ENCODE data around the gene ANKRD28. TPM values are rescaled to one million over a fixed set of nuclear protein-coding genes. Genes with fewer than 3 reads are reported as not detected.

Gene ANKRD28
- total and polyA plus RNA-seq, 2 of the 4 experiments (the other 2 are of a cell fraction): 52.6 to 211 TPM

DNA sequence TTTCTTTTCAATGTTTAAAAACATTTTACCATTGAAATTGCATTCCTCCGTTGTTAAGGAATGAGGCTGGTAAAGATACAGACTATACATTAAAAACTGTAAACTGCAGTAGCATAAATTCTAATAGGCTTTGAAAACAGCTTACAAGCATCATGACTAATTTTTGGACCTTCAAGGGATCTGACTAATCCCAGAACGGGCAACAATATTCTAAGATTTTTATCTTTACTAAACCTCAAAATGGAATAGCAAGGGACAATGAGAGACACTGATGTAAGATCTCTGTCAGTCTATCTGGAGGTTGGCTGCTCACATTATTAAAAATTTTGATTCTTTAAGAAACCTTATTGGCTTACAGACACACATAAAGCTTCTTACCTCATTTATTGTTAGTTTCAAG lies 121.5 kb downstream of the ANKRD28 start:
- H2BK5ac ChIP-seq (ENCODE audit: low read depth, low read length, poor library complexity, severe bottlenecking): no peak overlapping the region
- H3K14ac ChIP-seq (replicated peaks; ENCODE audit: low read depth, low read length): no peak overlapping the region
- H2BK20ac ChIP-seq (ENCODE audit: low read depth, low read length): no peak overlapping the region
- no peak overlapping the region for H2AK5ac ChIP-seq (ENCODE audit: low read depth, low read length)
- H4K5ac ChIP-seq (ENCODE audit: low read depth, low read length): no peak overlapping the region
- H3K4ac ChIP-seq (ENCODE audit: low read depth, low read length): no peak overlapping the region
- H3K4me1 ChIP-seq (ENCODE audit: control insufficient read depth, insufficient read depth, low read length): no peaks in the 10 kb centered on the region
- no peaks in the 10 kb centered on the region for H4K20me1 ChIP-seq (ENCODE audit: insufficient read depth, low read length)
- no peak overlapping the region for H4K91ac ChIP-seq (ENCODE audit: insufficient read depth, low read depth, low read length)
- no peak overlapping the region for H2BK15ac ChIP-seq (ENCODE audit: low read depth, low read length)
- peaks cover 50% of the 10 kb centered on the region for H3K36me3 ChIP-seq (ENCODE audit: control insufficient read depth, insufficient read depth, low read length)
- intact Hi-C loops (cut with micrococcal nuclease): no loop called here
- no peak overlapping the region for H3K23ac ChIP-seq (ENCODE audit: low read depth, low read length)
- H3K27ac ChIP-seq (ENCODE audit: insufficient read depth, low read length): no peak overlapping the region
- TF ChIP-seq NFE2L2 (IDR thresholded peaks at IDR 0.05; ENCODE audit: low read depth, low read length) (no peak), FOS (IDR thresholded peaks at IDR 0.05; ENCODE audit: low read depth, low read length) (no peak), CHD1 (IDR thresholded peaks at IDR 0.05; ENCODE audit: low read depth, low read length) (no peak), RCOR1 (IDR thresholded peaks at IDR 0.05; ENCODE audit: insufficient replicate concordance, low read length) (no peak), BHLHE40 (IDR thresholded peaks at IDR 0.05; ENCODE audit: low read depth, low read length) (no peak), RFX5 (IDR thresholded peaks at IDR 0.05; ENCODE audit: low read depth, low read length) (no peak), MAFK (IDR thresholded peaks at IDR 0.05; ENCODE audit: low read depth, low read length) (no peak), CEBPB (IDR thresholded peaks at IDR 0.05; ENCODE audit: low read depth, low read length) (no peak), MXI1 (IDR thresholded peaks at IDR 0.05; ENCODE audit: borderline replicate concordance, low read depth, low read length) (no peak), MAZ (IDR thresholded peaks at IDR 0.05; ENCODE audit: borderline replicate concordance, low read depth, low read length) (no peak), POLR2A (IDR thresholded peaks at IDR 0.05; ENCODE audit: low read depth, low read length) (no peak), SMC3 (IDR thresholded peaks at IDR 0.05; ENCODE audit: low read depth, low read length) (no peak)
- TF ChIP-seq, protein P1, sequence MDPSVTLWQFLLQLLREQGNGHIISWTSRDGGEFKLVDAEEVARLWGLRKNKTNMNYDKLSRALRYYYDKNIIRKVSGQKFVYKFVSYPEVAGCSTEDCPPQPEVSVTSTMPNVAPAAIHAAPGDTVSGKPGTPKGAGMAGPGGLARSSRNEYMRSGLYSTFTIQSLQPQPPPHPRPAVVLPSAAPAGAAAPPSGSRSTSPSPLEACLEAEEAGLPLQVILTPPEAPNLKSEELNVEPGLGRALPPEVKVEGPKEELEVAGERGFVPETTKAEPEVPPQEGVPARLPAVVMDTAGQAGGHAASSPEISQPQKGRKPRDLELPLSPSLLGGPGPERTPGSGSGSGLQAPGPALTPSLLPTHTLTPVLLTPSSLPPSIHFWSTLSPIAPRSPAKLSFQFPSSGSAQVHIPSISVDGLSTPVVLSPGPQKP (IDR thresholded peaks at IDR 0.05; ENCODE audit: borderline replicate concordance, low read depth, low read length): no peak
- TF ChIP-seq, protein P2, sequence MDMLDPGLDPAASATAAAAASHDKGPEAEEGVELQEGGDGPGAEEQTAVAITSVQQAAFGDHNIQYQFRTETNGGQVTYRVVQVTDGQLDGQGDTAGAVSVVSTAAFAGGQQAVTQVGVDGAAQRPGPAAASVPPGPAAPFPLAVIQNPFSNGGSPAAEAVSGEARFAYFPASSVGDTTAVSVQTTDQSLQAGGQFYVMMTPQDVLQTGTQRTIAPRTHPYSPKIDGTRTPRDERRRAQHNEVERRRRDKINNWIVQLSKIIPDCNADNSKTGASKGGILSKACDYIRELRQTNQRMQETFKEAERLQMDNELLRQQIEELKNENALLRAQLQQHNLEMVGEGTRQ (IDR thresholded peaks at IDR 0.05; ENCODE audit: low read depth, low read length): no peak
- TF ChIP-seq, protein P3, sequence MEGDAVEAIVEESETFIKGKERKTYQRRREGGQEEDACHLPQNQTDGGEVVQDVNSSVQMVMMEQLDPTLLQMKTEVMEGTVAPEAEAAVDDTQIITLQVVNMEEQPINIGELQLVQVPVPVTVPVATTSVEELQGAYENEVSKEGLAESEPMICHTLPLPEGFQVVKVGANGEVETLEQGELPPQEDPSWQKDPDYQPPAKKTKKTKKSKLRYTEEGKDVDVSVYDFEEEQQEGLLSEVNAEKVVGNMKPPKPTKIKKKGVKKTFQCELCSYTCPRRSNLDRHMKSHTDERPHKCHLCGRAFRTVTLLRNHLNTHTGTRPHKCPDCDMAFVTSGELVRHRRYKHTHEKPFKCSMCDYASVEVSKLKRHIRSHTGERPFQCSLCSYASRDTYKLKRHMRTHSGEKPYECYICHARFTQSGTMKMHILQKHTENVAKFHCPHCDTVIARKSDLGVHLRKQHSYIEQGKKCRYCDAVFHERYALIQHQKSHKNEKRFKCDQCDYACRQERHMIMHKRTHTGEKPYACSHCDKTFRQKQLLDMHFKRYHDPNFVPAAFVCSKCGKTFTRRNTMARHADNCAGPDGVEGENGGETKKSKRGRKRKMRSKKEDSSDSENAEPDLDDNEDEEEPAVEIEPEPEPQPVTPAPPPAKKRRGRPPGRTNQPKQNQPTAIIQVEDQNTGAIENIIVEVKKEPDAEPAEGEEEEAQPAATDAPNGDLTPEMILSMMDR (conservative IDR thresholded peaks at IDR 0.05; ENCODE audit: low read depth, low read length): no peak
- ATAC-seq (ENCODE audit: low read depth) (no peak), DNase-seq (peak; percentile 28)
- no peaks in the 10 kb centered on the region for H3K27me3 ChIP-seq (ENCODE audit: control insufficient read depth, insufficient read depth, low read length)
- H2AK9ac ChIP-seq (replicated peaks; ENCODE audit: low read depth, low read length, poor library complexity): no peak overlapping the region
- no peaks in the 10 kb centered on the region for H3K9me3 ChIP-seq (ENCODE audit: control insufficient read depth, insufficient read depth, low read length)
- no peak overlapping the region for H2AFZ ChIP-seq (replicated peaks; ENCODE audit: low read length, poor library complexity)
- no peak overlapping the region for H4K8ac ChIP-seq (ENCODE audit: low read depth in 2 of 2, low read length in 2 of 2)
- no peak overlapping the region for H3K4me3 ChIP-seq (ENCODE audit: insufficient read depth, low read depth, low read length)
- ChIA-PET POLR2A (ENCODE audit: unreplicated experiment) (no interaction called here), CTCF (no interaction called here)
- no peak overlapping the region for H2BK120ac ChIP-seq (ENCODE audit: low read depth, low read length)
- WGBS, 2 experiments (ENCODE audit: extremely low coverage in 2 of 2, insufficient read length in 1 of 2): no CpG with 5 or more reads among the region's 2 CpGs
- no peak overlapping the region for H3K4me2 ChIP-seq (ENCODE audit: low read depth, low read length)
- in situ Hi-C loops (cut with MboI; ENCODE audit: low sequenced_read_pairs): loop anchor here (25.0 kb wide), 1 partner anchor 439 kb away; no protein-coding TSS in a partner anchor
- H3K79me1 ChIP-seq (ENCODE audit: low read depth in 1 of 2, low read length in 2 of 2): peaks cover 11 to 38% of the 10 kb centered on the region in 2 experiments
- no TSS peak for BruUV-seq (replicated peaks)
- H3K18ac ChIP-seq (ENCODE audit: low read depth, low read length): no peak overlapping the region
- dilution Hi-C loops (cut with HindIII; ENCODE audit: low sequenced_read_pairs, unreplicated experiment): no loop called here
- H3K9ac ChIP-seq (ENCODE audit: low read depth, low read length): no peak overlapping the region
- H3K56ac ChIP-seq (ENCODE audit: extremely low read depth, insufficient read depth, low read length): no peak overlapping the region
- H3K9me1 ChIP-seq (ENCODE audit: insufficient read depth, low read length): peaks cover 10% of the 10 kb centered on the region; the same call in 1 of the 2 replicates

All from IMR-90 (cell line).